ENCODE measurements around the gene RERE. TPM values are rescaled to one million over a fixed set of nuclear protein-coding genes. Genes with fewer than 3 reads are reported as not detected.

RERE gene
- polyA plus RNA-seq, 3 donors from 2014 or later: 3.8 to 5.9 (median 3.8) TPM

DNA sequence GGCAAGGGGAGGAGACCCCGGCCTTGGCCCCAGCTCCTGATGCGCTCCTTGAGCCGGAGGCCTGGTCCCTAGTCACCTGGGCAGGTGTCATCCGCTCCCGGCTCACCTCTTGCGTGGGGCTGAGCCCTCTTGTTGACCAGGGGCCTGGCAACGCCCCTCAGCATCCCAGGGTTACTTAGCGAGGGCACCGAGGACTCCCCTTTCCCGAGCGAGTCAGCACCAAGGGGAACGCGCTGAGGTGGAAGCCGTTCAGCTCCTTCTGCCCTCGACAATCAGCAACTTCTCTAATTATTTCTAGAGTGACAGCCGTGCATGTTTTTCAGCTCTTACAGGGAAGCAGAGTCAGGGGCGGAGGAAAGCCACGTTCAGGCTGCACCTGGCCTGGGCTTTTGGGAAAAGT is 499.0 kb downstream of the RERE start:
- no peak for DNase-seq
- Mint-ChIP-seq H3K9me3 (peaks cover 0 to 2% (median 0%) of the 10 kb centered on the region in 6 donors), H3K4me1 (peaks cover 5 to 14% of the 10 kb centered on the region in 2 donors), H3K27me3 (ENCODE audit: low read depth in 3 of 3) (peaks cover 9 to 19% (median 15%) of the 10 kb centered on the region in 3 donors), H3K4me3 (peak overlapping the region; percentile 62 to 74 (median 69)), H3K36me3 (no peaks in the 10 kb centered on the region), H3K27ac (peak overlapping the region in 2 of 6 donors; percentile 49 to 58)

DNA sequence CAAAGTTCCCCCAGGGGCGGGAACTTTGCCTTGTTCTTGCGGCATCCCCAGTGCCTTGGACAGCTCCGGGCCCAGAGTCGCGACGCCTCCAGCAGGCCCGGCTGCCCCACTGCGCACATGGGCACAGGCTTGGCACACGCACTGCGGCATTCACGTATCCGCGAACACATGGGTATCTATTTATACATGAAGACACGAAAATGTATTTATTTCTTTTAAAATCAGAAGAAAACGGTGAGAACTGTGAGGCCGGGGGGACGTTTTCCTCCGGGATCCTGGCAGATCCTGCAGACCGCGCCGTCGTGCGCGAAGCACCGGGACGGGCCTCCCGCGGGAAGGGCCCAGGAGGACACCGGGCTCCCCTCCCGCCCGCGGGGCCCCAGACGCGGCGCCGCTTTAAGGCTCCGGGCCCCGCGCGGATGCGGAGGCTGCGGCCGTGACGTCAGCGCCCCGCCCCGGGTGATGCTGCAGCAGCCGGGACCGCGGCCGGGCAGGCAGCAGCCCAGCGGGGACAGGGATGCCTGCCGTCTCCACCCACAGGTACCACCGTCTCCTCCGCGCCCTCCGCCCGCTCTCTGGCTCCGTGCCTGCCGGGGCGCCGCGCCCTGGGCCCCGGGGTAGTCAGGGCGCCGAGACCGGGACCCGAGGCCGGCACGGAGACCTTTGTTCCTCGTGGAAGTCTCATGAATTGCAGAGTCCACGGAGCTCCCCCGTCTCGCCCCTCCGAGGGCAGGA is 499.6 kb downstream of the RERE start, which contains the start of gene SLC45A1:
Gene SLC45A1, plus strand, starts transcription at position 468 of the 735 bp plus-strand sequence. CDS start 6,216 bp downstream, outside the sequence.
- H3K4me1 Mint-ChIP-seq: peaks cover 5 to 14% of the 10 kb centered on the region in 2 donors
- H3K9me3 Mint-ChIP-seq: peaks cover 0 to 2% (median 0%) of the 10 kb centered on the region in 6 donors
- H3K27ac Mint-ChIP-seq: peak within 1 kb of the TSS in 4 of 6 donors; percentile 49 to 64 (median 58)
- DNase-seq: peak; percentile 78 to 83 (median 78)
- H3K27me3 Mint-ChIP-seq (ENCODE audit: low read depth in 3 of 3): peaks cover 11 to 19% (median 15%) of the 10 kb centered on the region in 3 donors
- H3K36me3 Mint-ChIP-seq: no peaks in the 10 kb centered on the region
- H3K4me3 Mint-ChIP-seq: peak within 1 kb of the TSS; percentile 74 to 83 (median 80)

DNA sequence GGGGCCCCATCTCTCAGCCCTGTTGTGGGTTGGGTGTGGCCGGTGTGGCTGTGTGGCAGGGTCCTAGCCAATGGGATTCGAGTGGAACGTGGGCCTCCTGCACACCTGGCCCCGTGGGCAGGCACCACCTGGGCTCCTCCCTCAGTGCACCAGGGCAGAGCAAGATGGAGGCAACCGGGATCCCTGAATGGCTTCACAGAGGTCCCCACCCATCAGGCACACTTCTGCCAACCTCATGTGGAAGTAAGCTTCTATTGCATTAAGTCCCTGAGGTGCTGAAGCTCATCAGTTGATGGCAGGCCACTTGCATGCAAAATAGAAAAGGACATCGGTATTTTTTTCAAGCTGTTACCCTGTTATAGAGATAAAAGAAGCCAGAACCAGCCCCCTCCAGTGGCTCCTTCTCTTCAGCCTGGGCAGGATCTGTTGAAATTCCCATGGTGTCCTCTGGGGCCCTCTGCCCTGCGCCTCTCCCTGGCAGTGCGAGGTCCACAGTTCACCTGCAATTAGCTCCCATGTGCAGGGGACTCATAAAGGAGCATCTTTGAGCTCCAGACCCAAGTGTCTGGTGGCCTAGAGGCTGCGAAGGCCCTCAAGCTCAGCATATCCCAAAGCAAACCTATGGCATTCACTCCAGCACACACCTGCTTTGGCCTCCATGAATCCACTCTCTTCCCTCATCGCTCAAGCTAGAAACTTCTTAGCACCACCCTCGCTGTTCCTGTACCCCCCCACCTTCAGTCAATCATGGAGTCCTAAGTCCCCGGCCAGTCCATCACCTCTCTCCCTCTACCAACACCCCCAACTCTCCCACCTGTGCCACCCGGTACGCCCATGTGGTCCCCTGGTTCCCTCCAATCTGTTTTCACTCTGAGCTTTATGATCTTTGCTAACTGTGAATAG is 501.6 kb downstream of the RERE start:
- no peak for DNase-seq
- Mint-ChIP-seq H3K4me3 (no peak overlapping the region), H3K27ac (peak overlapping the region in 2 of 6 donors; percentile 10 to 72), H3K4me1 (peaks cover 5 to 14% of the 10 kb centered on the region in 2 donors), H3K9me3 (peaks cover 0 to 2% (median 0%) of the 10 kb centered on the region in 6 donors), H3K27me3 (ENCODE audit: low read depth in 3 of 3) (peaks cover 11 to 19% (median 15%) of the 10 kb centered on the region in 3 donors), H3K36me3 (no peaks in the 10 kb centered on the region)

DNA sequence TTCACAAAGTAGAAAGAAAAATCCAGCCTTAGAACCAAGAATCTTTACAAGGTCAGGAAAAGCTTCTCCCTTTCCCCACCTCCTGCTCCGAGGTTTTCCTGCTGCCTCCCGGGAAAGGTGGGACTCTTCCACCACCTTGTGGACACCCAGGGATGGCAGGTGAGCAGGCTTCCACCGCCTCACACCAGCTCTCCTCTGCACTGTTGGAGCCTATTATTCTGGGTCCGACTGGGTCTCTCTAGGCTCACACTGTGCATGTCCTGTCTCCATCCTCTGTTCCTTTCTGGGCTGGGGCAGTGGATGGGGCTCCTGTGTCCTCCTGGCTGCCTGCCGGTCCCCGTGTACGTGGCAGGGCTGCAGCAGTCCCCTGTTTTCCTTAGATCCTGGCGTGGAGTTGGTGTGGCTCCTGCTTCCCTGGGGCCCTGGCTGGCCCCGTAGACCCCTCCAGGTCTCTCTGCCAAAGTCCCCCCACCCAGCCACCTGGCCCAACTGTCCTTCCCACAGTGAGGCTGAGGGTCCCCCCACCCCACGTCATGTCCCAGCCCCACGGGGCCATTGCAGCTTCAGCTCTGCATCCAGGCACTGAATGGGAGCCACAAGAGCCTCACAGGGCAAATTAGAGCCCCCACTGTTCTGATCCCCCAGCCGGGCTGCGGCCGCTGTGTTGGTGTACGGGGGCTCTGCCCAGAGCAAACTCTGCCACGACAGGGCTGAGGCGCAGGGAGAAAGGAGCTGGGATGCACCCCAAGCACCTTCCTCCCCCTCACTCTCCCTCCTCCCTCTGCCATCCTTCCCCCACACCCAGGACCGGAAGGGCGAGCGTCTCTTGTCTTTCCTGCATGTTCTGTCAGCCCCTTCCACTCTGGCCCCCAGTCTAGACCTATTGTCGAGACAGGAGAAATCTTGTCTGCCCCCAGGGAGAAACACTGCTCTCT is 502.8 kb downstream of the RERE start:
- DNase-seq: peak; percentile 23 to 53 (median 29)
- Mint-ChIP-seq H3K36me3 (no peaks in the 10 kb centered on the region), H3K27ac (peak overlapping the region in 1 of 6 donors; percentile 10), H3K27me3 (ENCODE audit: low read depth in 3 of 3) (peaks cover 13 to 19% (median 16%) of the 10 kb centered on the region in 3 donors), H3K4me1 (peaks cover 5 to 12% of the 10 kb centered on the region in 2 donors), H3K9me3 (peaks cover 0 to 2% (median 0%) of the 10 kb centered on the region in 6 donors), H3K4me3 (no peak overlapping the region)

GRCh38 chr1:8313231-8313630 is 504.2 kb downstream of the RERE start:
- DNase-seq: no peak
- H3K4me3 Mint-ChIP-seq: no peak overlapping the region
- peaks cover 9 to 16% (median 13%) of the 10 kb centered on the region in 3 donors for H3K27me3 Mint-ChIP-seq (ENCODE audit: low read depth in 3 of 3)
- peaks cover 0 to 8% of the 10 kb centered on the region in 2 donors for H3K4me1 Mint-ChIP-seq
- H3K9me3 Mint-ChIP-seq: no peaks in the 10 kb centered on the region
- no peaks in the 10 kb centered on the region for H3K36me3 Mint-ChIP-seq
- no peak overlapping the region for H3K27ac Mint-ChIP-seq

- Mint-ChIP-seq H3K36me3 (no peaks in the 10 kb centered on the region), H3K4me1 (peaks cover 0 to 6% of the 10 kb centered on the region in 2 donors), H3K9me3 (no peaks in the 10 kb centered on the region), H3K27ac (no peak overlapping the region), H3K27me3 (ENCODE audit: low read depth in 3 of 3) (peaks cover 8 to 19% (median 13%) of the 10 kb centered on the region in 3 donors), H3K4me3 (no peak overlapping the region)
- no peak for DNase-seq
Observed at GRCh38 chr1:8312235-8313218, 504.9 kb downstream of the RERE start.

GRCh38 chr1:8311068-8311718 is 506.2 kb downstream of the RERE start:
- peaks cover 7 to 19% (median 7%) of the 10 kb centered on the region in 3 donors for H3K27me3 Mint-ChIP-seq (ENCODE audit: low read depth in 3 of 3)
- H3K4me3 Mint-ChIP-seq: no peak overlapping the region
- peaks cover 0 to 6% of the 10 kb centered on the region in 2 donors for H3K4me1 Mint-ChIP-seq
- H3K9me3 Mint-ChIP-seq: no peaks in the 10 kb centered on the region
- H3K27ac Mint-ChIP-seq: no peak overlapping the region
- no peaks in the 10 kb centered on the region for H3K36me3 Mint-ChIP-seq
- DNase-seq: no peak

- Mint-ChIP-seq H3K27ac (no peak overlapping the region), H3K36me3 (no peaks in the 10 kb centered on the region), H3K9me3 (no peaks in the 10 kb centered on the region), H3K4me1 (no peaks in the 10 kb centered on the region), H3K4me3 (no peak overlapping the region), H3K27me3 (ENCODE audit: low read depth in 3 of 3) (peaks cover 4 to 13% (median 8%) of the 10 kb centered on the region in 3 donors)
- no peak for DNase-seq
Observed at GRCh38 chr1:8307628-8308027, 509.8 kb downstream of the RERE start.

GRCh38 chr1:8303876-8304275 is 513.6 kb downstream of the RERE start:
- Mint-ChIP-seq H3K27ac (peak overlapping the region in 1 of 6 donors; percentile 32), H3K9me3 (no peaks in the 10 kb centered on the region), H3K36me3 (no peaks in the 10 kb centered on the region), H3K4me3 (no peak overlapping the region), H3K27me3 (ENCODE audit: low read depth in 3 of 3) (peaks cover 5 to 11% (median 6%) of the 10 kb centered on the region in 3 donors), H3K4me1 (no peaks in the 10 kb centered on the region)
- DNase-seq: no peak

DNA sequence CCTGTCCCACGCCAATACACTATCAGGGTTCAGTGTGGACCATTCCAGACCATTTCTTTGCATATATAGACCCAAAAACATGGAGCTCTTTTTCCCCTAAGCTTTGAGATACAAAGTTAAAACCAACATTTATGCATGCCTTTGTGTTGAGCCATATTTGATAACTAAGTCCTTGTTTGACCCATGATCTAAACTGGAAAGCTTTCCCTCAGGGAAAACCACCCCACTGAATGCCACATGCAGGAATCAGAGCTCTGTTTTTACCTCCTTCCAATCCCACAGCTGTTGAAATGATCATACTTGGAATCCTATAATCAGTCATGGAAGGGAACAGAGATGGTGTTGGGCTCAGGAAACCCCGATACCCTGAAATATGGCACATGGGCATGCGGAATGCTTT is 514.3 kb downstream of the RERE start:
- no peaks in the 10 kb centered on the region for H3K9me3 Mint-ChIP-seq
- H3K27ac Mint-ChIP-seq: no peak overlapping the region
- H3K27me3 Mint-ChIP-seq (ENCODE audit: low read depth in 3 of 3): peaks cover 5 to 11% (median 6%) of the 10 kb centered on the region in 3 donors
- H3K4me1 Mint-ChIP-seq: no peaks in the 10 kb centered on the region
- H3K4me3 Mint-ChIP-seq: no peak overlapping the region
- no peak for DNase-seq
- no peaks in the 10 kb centered on the region for H3K36me3 Mint-ChIP-seq
